Stimulated activated naive B cell treated with anti-CD40 and anti-IgM and Interleukin-4, amounts not matched to agents 10 μg/mL and 1 μg/mL and 100 μg/mL, for 72 hours (primary cell): Measurements from ENCODE around the gene CYSLTR2.
A peak's percentile ranks its signal among the peaks of the same experiment; 100 is the strongest.

ENCODE experiments used
- ATAC-seq, 2 donors: fragments of 150-1000 bp; cut with Tn5 transposase; replicated peaks; 2 replicates each; pipeline ENCODE4 v1.10.0; 2021; ENCODE audit warnings: moderate library complexity in 1 of 2
- DNase-seq: peaks from one replicate; pipeline ENCODE4 v3.0.0; 2021
- H3K27ac Mint-ChIP-seq: one replicate; pipeline ENCODE4 v1.8.0; 2022; ENCODE audit warnings: mild to moderate bottlenecking, mixed read lengths
- H3K27me3 Mint-ChIP-seq, 2 donors: one replicate each; pipeline ENCODE4 v1.8.0; 2022; ENCODE audit warnings: mixed read lengths in 2 of 2
- H3K36me3 Mint-ChIP-seq, 2 donors: one replicate each; pipeline ENCODE4 v1.8.0; 2022; ENCODE audit warnings: mixed read lengths in 2 of 2, mild to moderate bottlenecking in 1 of 2
- H3K4me1 Mint-ChIP-seq, 2 donors: one replicate each; pipeline ENCODE4 v1.8.0; 2022; ENCODE audit warnings: mixed read lengths in 2 of 2, mild to moderate bottlenecking in 1 of 2
- H3K4me3 Mint-ChIP-seq, 2 donors: one replicate each; pipeline ENCODE4 v1.8.0; 2022; ENCODE audit warnings: mild to moderate bottlenecking in 2 of 2, mixed read lengths in 2 of 2, moderate library complexity in 1 of 2
- H3K9me3 Mint-ChIP-seq, 2 donors: one replicate each; pipeline ENCODE4 v1.8.0; 2022; ENCODE audit warnings: mixed read lengths in 2 of 2, mild to moderate bottlenecking in 1 of 2

CYSLTR2 gene, protein sequence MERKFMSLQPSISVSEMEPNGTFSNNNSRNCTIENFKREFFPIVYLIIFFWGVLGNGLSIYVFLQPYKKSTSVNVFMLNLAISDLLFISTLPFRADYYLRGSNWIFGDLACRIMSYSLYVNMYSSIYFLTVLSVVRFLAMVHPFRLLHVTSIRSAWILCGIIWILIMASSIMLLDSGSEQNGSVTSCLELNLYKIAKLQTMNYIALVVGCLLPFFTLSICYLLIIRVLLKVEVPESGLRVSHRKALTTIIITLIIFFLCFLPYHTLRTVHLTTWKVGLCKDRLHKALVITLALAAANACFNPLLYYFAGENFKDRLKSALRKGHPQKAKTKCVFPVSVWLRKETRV

DNA sequence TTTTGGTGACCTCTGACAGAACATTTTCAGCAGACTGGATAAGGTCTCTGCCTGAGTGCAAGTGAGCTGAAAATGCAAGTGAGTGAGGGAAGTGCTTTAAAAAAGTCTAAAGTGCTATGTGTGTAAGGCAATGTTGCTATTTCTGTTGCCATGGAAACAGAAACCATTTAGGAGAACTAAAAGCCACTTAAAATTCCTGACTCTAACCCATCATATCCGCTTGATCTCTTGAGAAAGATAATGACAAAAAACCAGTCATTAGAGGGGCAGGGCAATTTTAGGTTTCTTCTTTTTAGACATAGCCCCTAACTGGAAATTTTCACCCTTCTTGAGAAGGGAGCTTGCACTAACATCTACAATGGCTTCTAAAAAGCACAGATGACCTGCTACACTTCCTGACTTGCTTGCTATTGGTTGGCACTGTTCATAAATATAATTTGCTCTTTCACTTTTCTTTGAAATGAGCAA lies at the start of gene CYSLTR2:
Gene CYSLTR2 (plus strand): TSS at position 458 of the 468 bp plus-strand sequence. CDS start 52,889 bp downstream, outside the sequence.
- Mint-ChIP-seq H3K27ac (peak within 1 kb of the TSS; percentile 54), H3K4me1 (peaks cover 13 to 16% of the 10 kb centered on the region in 2 donors), H3K9me3 (no peaks in the 10 kb centered on the region), H3K4me3 (peak within 1 kb of the TSS; percentile 69 to 76), H3K27me3 (peaks cover 5 to 7% of the 10 kb centered on the region in 2 donors), H3K36me3 (no peaks in the 10 kb centered on the region)
- ATAC-seq (peak; percentile 84), DNase-seq (no peak)

DNA sequence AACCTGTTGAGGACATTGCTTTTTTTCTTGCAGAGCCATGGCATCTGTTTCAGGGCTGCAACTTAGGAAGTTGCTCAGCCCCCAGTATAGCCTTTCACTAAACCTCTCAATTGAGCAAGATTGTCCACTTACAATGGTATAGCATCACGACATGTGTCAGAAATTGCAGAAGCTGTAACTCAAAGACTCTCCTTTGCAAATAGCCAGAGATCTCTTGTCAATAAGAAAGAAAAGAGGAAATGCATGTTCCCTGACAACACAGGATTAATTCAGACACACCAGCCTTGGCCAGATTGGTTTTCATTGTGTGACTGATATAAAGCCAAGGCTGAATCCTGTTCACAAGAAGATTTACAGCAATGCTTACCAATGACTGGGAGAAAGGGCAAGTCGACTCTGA lies 38.7 kb upstream of the CYSLTR2 start:
- H3K36me3 Mint-ChIP-seq = peaks cover 0 to 1% of the 10 kb centered on the region in 2 donors
- H3K4me1 Mint-ChIP-seq = no peaks in the 10 kb centered on the region
- peaks cover 8 to 13% of the 10 kb centered on the region in 2 donors for H3K9me3 Mint-ChIP-seq
- ATAC-seq = no peak
- no peak overlapping the region for H3K27ac Mint-ChIP-seq
- no peak for DNase-seq
- H3K27me3 Mint-ChIP-seq = peaks cover 8 to 10% of the 10 kb centered on the region in 2 donors
- H3K4me3 Mint-ChIP-seq = no peak overlapping the region

DNA sequence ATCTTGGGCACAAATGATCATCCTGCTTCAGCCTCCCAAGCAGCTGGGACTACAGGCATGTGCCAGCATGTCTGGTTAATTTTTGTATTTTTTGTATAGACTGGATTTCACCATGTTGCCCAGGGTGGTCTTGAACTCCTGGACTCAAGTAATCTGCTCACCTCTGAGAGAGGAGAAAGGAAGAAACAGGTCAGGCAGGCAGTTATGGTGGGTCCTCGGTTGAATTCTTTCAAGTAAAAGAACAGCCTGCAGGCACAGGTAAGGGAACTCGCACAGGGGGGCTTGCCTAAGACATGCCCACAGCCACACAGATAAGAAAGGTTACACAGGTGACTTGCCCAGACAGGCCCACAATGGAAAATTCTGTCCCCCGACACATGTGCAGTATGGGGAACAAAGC lies 34.8 kb upstream of the CYSLTR2 start:
- H3K36me3 Mint-ChIP-seq = peaks cover 4 to 5% of the 10 kb centered on the region in 2 donors
- no peak overlapping the region for H3K4me3 Mint-ChIP-seq
- no peak for ATAC-seq

DNA sequence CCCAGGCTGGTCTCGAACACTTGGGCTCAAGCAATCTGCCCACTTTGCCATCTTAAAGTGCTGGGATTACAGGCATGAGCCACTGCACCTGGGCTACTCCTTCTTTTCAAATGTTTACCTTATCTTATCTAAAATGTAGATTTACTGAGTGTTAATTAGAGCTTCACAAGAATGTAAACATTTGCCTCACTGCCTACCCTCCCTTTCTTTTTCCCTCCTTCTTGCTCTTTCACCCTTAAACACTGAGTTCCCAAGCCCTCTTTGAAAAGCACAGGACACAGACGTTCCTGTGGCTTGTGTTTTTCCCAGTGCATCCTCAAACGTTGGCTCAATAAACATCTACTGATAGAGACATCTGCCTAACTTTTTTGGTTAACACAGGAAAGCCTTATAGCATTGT lies 32.7 kb upstream of the CYSLTR2 start:
- H3K4me3 Mint-ChIP-seq = no peak overlapping the region

More for the DNA sequence above, 34.8 kb upstream of the CYSLTR2 start:
- H3K9me3 Mint-ChIP-seq = peaks cover 17 to 33% of the 10 kb centered on the region in 2 donors
- peaks cover 9 to 10% of the 10 kb centered on the region in 2 donors for H3K27me3 Mint-ChIP-seq
- no peak overlapping the region for H3K27ac Mint-ChIP-seq
- no peaks in the 10 kb centered on the region for H3K4me1 Mint-ChIP-seq
- no peak for DNase-seq

DNA sequence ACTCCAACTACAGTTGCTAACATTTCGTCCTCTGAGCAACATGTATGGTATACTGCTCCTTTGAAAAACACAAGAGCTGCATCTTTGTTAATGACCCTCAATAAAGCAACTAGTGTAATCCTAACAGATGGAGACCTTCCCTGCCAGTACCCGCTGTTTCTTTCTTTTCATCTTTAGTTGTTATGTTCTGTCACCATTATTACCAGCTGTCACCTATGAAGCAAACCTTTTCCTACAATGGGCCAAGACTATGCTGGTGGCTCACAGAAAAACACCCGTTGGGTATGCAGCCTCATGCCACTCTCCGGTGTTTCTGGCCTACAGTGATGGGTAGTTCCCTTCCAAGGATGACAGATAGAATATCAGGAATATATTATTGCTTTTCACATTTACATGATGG lies 29.7 kb upstream of the CYSLTR2 start:
- Mint-ChIP-seq H3K9me3 (peaks cover 15 to 27% of the 10 kb centered on the region in 2 donors), H3K27me3 (peaks cover 5 to 10% of the 10 kb centered on the region in 2 donors), H3K36me3 (peaks cover 6 to 13% of the 10 kb centered on the region in 2 donors), H3K4me1 (peaks cover 3 to 4% of the 10 kb centered on the region in 2 donors), H3K27ac (no peak overlapping the region), H3K4me3 (no peak overlapping the region)
- no peak for DNase-seq
- no peak for ATAC-seq

More for the DNA sequence above, 32.7 kb upstream of the CYSLTR2 start:
- Mint-ChIP-seq H3K27me3 (peaks cover 12 to 13% of the 10 kb centered on the region in 2 donors), H3K36me3 (peaks cover 4 to 5% of the 10 kb centered on the region in 2 donors), H3K9me3 (peaks cover 17 to 33% of the 10 kb centered on the region in 2 donors), H3K27ac (no peak overlapping the region), H3K4me1 (no peaks in the 10 kb centered on the region)
- ATAC-seq (no peak), DNase-seq (no peak)

DNA sequence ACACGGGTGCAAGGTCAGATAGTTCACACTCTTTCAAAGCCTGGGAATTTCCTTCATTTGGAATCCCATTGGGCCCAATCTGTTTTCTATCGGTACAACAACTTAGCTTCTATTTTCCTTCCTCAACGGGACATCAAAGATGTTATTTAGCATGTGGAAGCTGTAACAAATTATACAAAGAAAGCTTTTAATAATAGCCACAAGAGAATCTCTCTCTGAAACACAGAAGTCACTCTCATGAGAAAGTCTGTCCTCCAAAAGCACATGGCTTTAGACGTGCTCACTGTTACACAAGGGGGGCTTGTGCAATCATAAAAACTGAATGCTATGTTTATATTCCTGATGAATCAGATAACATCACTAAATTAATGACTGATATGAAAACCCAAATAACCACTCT lies 28.9 kb upstream of the CYSLTR2 start:
- H3K4me3 Mint-ChIP-seq = no peak overlapping the region
- H3K36me3 Mint-ChIP-seq = peaks cover 8 to 13% of the 10 kb centered on the region in 2 donors
- no peak overlapping the region for H3K27ac Mint-ChIP-seq
- ATAC-seq = no peak
- peaks cover 3 to 4% of the 10 kb centered on the region in 2 donors for H3K4me1 Mint-ChIP-seq
- peaks cover 5 to 10% of the 10 kb centered on the region in 2 donors for H3K27me3 Mint-ChIP-seq
- H3K9me3 Mint-ChIP-seq = peaks cover 18 to 27% of the 10 kb centered on the region in 2 donors
- DNase-seq = no peak

DNA sequence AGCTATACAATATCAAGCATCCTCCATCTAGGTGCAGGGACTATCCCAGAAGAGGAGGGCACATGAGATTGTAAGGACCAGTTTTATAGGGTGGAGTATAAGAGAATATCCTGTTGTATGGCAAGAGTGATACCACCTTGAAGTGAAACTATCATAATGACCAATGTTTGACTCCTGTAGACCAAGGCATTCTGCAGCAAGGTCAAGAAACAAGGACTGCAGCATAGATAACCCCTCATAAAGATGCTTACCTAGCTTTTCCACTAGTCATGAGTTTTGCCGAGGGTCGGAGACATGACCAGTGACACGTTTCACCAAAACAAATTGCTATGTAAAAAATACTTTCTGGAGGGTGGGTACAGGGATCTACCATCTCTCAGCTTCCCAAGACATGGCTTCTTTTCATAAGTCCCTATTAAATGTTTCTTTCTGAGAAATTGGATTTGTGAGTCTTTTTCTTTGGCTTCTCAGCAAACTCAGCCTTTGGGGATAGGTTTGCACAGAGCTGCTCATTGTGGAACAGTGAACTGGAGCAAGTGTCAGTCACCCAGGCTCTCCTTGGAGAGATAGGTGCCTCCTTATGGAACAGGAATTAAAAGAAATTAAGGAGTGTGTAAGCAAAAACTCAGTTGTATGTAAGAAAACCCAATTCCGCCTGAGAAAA lies 28.2 kb upstream of the CYSLTR2 start:
- Mint-ChIP-seq H3K36me3 (peaks cover 4 to 13% of the 10 kb centered on the region in 2 donors), H3K9me3 (peaks cover 13 to 22% of the 10 kb centered on the region in 2 donors), H3K27ac (no peak overlapping the region), H3K4me3 (no peak overlapping the region), H3K4me1 (peaks cover 3 to 4% of the 10 kb centered on the region in 2 donors), H3K27me3 (peaks cover 5 to 10% of the 10 kb centered on the region in 2 donors)
- DNase-seq = no peak
- no peak for ATAC-seq

DNA sequence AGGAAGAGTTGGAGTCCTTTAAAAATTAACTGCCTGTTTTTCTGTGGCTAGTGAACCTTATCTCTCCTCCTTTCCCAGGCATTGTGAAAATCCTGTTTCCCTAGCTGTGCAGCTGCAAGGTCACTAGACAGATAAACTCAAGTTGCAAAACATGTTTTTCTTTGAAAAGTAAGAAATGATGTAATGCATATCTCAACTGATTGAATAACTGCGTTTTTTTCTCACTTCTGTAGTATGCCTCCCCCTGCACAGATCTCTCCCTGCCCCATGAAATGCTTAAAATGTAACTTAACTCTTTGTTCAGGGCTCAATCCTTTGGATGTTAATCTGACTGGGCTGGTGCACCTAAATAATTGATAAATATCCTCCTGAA lies 27.7 kb upstream of the CYSLTR2 start:
- Mint-ChIP-seq H3K27ac (no peak overlapping the region), H3K9me3 (peaks cover 13 to 21% of the 10 kb centered on the region in 2 donors), H3K4me1 (peaks cover 3 to 4% of the 10 kb centered on the region in 2 donors), H3K36me3 (peaks cover 4 to 12% of the 10 kb centered on the region in 2 donors), H3K4me3 (no peak overlapping the region), H3K27me3 (peaks cover 5 to 10% of the 10 kb centered on the region in 2 donors)
- DNase-seq (no peak), ATAC-seq (no peak)

DNA sequence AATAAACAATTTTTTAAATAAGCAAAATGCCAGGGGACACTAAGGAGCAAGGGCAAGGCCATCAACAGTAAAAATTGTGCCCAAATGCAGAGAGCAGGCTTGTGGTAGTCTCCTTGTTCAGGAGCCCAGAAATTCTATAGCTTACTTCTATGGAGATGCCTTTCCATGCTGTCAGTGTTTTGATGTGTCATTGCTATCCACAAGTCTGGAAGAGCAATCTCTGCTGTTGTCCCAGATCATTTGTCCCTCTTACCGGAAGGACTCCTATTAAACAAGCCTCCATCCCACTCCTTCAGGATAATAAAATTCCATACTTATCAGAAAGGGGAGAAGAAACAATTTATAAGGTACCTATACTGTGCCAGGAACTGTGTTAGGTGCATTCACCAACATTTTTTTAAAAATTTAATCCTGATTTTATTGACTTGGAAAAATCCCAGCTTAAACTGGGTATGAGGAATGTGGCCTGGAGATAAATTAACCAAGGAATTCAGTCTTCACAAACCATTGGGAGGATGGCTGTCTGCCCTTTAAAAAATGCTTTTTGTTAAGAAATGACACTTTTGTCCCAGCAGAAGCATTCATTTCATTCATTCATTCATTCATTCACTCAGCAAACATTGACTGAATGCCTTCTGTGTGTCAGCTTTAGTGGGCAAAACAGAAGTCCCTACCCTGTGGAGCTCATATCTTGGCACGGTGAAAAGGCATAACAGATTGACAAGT lies 26.8 kb upstream of the CYSLTR2 start:
- H3K4me1 Mint-ChIP-seq = peaks cover 3 to 4% of the 10 kb centered on the region in 2 donors
- peaks cover 5 to 10% of the 10 kb centered on the region in 2 donors for H3K27me3 Mint-ChIP-seq
- no peak for DNase-seq

DNA sequence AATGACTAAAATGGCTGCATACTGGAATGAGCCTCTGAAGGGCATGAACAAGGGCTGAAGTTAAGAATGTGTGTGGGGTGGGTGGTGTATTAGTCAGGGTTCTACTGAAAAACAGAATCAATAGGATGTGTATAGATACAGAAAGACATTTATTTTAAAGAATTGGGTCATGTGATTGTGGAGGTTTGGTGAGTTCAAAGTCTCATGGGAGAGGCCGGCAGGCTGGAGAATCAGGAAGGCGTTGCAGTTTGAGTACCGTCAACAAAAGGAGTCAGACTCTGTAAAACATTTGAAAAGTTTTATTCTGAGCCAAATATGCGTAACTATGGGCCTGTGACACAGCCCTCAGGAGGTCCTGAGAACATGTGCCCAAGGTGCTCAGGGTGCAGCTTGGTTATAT lies 24.5 kb upstream of the CYSLTR2 start:
- Mint-ChIP-seq H3K27me3 (peaks cover under 1 to 10% of the 10 kb centered on the region in 2 donors), H3K9me3 (peaks cover 10 to 13% of the 10 kb centered on the region in 2 donors), H3K36me3 (peaks cover 4 to 8% of the 10 kb centered on the region in 2 donors), H3K27ac (no peak overlapping the region), H3K4me1 (peaks cover 3 to 4% of the 10 kb centered on the region in 2 donors), H3K4me3 (no peak overlapping the region)
- DNase-seq (no peak), ATAC-seq (no peak)

More for the DNA sequence above, 26.8 kb upstream of the CYSLTR2 start:
- H3K27ac Mint-ChIP-seq = no peak overlapping the region
- H3K4me3 Mint-ChIP-seq = no peak overlapping the region
- H3K36me3 Mint-ChIP-seq = peaks cover 4 to 8% of the 10 kb centered on the region in 2 donors
- ATAC-seq = no peak
- peaks cover 9 to 12% of the 10 kb centered on the region in 2 donors for H3K9me3 Mint-ChIP-seq

DNA sequence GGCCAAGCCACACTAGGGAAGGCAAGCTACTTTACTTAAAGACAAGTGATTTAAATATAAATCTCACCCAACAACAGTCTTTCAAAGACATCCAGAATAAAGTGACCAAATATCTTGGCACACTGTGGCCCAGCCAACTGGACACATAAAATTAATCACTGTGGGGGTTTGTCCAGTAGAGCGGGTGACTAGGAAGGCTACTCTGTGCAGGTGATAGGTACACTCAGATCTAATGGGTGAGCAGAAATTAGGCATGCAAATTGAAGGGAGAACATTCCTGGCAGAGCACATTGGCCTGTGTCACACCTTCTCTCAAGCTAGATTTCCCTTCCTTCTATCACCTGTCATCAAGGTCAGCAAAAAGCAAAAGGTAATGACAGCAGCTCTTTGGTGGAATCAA lies 23.4 kb upstream of the CYSLTR2 start:
- Mint-ChIP-seq H3K4me1 (peaks cover 3 to 4% of the 10 kb centered on the region in 2 donors), H3K27ac (no peak overlapping the region)
- ATAC-seq = no peak

DNA sequence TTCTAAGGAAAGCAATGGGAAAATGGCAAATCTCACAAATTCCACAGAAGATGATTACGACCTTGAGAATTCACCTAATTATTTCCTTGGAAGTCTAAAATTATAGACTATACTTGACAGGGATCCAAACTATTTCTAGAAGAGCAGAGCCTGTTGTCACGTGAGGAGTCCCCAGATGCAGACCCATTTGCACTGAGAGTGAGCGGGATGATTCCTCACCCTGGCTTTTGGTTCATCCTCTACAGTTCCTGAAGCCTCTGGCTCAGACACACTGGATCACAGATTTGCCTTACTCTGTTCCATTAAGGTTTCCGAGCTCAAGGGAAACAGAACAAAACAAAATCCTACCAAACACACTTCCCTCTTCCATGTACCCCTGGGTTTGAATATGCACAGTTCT lies 23.0 kb upstream of the CYSLTR2 start:
- H3K4me3 Mint-ChIP-seq = no peak overlapping the region
- no peak overlapping the region for H3K27ac Mint-ChIP-seq
- DNase-seq (no peak), ATAC-seq (no peak)
- H3K27me3 Mint-ChIP-seq = peaks cover 0 to 4% of the 10 kb centered on the region in 2 donors
- H3K9me3 Mint-ChIP-seq = peaks cover 10 to 16% of the 10 kb centered on the region in 2 donors
- H3K36me3 Mint-ChIP-seq = peaks cover 5 to 8% of the 10 kb centered on the region in 2 donors
- peaks cover 3 to 4% of the 10 kb centered on the region in 2 donors for H3K4me1 Mint-ChIP-seq

More for the DNA sequence above, 23.4 kb upstream of the CYSLTR2 start:
- Mint-ChIP-seq H3K4me3 (no peak overlapping the region), H3K36me3 (peaks cover 5 to 8% of the 10 kb centered on the region in 2 donors), H3K9me3 (peaks cover 10 to 16% of the 10 kb centered on the region in 2 donors), H3K27me3 (peaks cover 0 to 9% of the 10 kb centered on the region in 2 donors)
- no peak for DNase-seq

DNA sequence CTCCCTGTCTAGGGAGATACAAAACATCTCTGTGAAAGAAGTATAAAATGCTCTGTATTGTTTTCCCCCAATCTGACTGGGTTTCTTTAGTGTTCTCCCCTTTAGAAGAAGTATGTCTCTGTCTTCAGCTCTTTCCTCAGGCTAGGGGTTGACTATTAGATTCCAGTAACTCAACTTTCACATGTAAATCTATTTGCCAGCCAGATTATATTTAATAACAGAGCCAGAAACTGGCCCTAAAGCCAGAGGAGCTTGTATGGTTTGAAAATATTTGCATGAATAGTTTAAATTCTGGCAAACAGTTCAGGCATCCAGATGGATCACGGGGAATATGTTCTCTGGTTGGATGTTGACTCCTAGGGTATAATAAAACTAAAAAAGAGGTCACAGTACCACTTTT lies 22.3 kb upstream of the CYSLTR2 start:
- Mint-ChIP-seq H3K27me3 (peaks cover 0 to 4% of the 10 kb centered on the region in 2 donors), H3K9me3 (peaks cover 14 to 20% of the 10 kb centered on the region in 2 donors), H3K4me3 (no peak overlapping the region), H3K36me3 (peaks cover 5 to 10% of the 10 kb centered on the region in 2 donors), H3K27ac (no peak overlapping the region), H3K4me1 (peaks cover 3 to 4% of the 10 kb centered on the region in 2 donors)
- ATAC-seq (no peak), DNase-seq (no peak)

DNA sequence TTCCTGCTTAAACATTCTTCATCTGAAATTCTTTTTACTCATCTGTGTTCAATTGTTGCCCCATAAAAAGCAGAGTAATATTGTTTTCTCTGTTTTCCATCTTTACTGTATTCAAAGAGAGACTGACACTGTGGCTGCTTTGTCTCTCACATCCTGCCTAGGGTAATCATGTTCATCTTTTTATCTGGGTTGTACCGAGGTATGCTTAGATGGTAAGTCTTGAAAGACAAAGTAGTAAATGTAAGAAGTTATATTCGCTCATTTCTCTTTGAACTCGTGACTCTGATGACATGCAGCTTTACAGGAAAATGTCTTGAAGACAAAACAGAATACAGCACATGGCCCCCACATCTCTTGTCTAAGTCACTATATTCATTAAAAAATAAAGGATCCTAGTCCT lies 20.0 kb upstream of the CYSLTR2 start:
- Mint-ChIP-seq H3K36me3 (peaks cover 3 to 4% of the 10 kb centered on the region in 2 donors), H3K27ac (no peak overlapping the region), H3K4me3 (no peak overlapping the region), H3K9me3 (peaks cover 13 to 19% of the 10 kb centered on the region in 2 donors), H3K4me1 (no peaks in the 10 kb centered on the region), H3K27me3 (peaks cover 0 to 4% of the 10 kb centered on the region in 2 donors)
- ATAC-seq = no peak
- DNase-seq = no peak
